H1 (cell line): ENCODE data around the gene TGFB1I1. TPM values are rescaled to one million over a fixed set of nuclear protein-coding genes. Genes with fewer than 3 reads are reported as not detected.

Source experiments
- CTCF ChIA-PET: fragments of 300-600 bp; sonication (Branson Sonifier 250); formaldehyde crosslinking; loops from one replicate; lab custom pipeline; 2021; ENCODE audit not compliant: partially characterized antibody; lab: Charles Lee
- POLR2A ChIA-PET: fragments of 300-600 bp; sonication (Branson Sonifier 250); formaldehyde crosslinking; loops from one replicate; lab custom pipeline; 2021; ENCODE audit warnings: inconsistent platforms; ENCODE audit not compliant: partially characterized antibody; lab: Charles Lee
- DNase-seq, 2 experiments: peaks; one replicate each; pipeline versions ENCODE4 v3.0.0 to v3.0.0-alpha.2; 2010 to 2022; ENCODE audit warnings: low spot score in 2 of 2, low read depth in 1 of 2, mixed read lengths in 1 of 2
- FAIRE-seq: peaks from 2 replicates; lab custom pipeline; 2011; peaks lifted over from hg19 to GRCh38; lab: Jason Lieb, UNC
- H2AFZ ChIP-seq: 2 replicates; pipeline ENCODE4 v1.8.1; 2012; ENCODE audit warnings: low read length, inconsistent platforms
- H2AK5ac ChIP-seq: 2 replicates; pipeline ENCODE4 v1.6.1; 2013; ENCODE audit warnings: low read depth, low read length
- H2BK120ac ChIP-seq: replicated peaks from 2 replicates; pipeline ENCODE3; 2013; ENCODE audit warnings: low read depth, low read length, inconsistent platforms
- H2BK12ac ChIP-seq: 2 replicates; pipeline ENCODE4 v1.6.1; 2013; ENCODE audit warnings: low read depth, low read length
- H2BK15ac ChIP-seq: 2 replicates; pipeline ENCODE4 v1.6.1; 2013; ENCODE audit warnings: low read length
- H2BK20ac ChIP-seq: 2 replicates; pipeline ENCODE4 v1.6.1; 2013; ENCODE audit warnings: low read length
- H2BK5ac ChIP-seq: 2 replicates; pipeline ENCODE4 v1.6.1; 2013; ENCODE audit warnings: low read depth, low read length
- H3K14ac ChIP-seq: 2 replicates; pipeline ENCODE4 v1.6.1; 2013; ENCODE audit warnings: inconsistent platforms; ENCODE audit not compliant: insufficient read length
- H3K18ac ChIP-seq: 2 replicates; pipeline ENCODE4 v1.6.1; 2013; ENCODE audit warnings: low read length; ENCODE audit errors: extremely low read depth
- H3K23ac ChIP-seq: 2 replicates; pipeline ENCODE4 v1.6.1; 2013; ENCODE audit warnings: inconsistent platforms; ENCODE audit not compliant: insufficient read length
- H3K23me2 ChIP-seq: 2 replicates; pipeline ENCODE4 v1.6.1; 2013; ENCODE audit warnings: low read depth, low read length
- H3K27ac ChIP-seq: 2 replicates; pipeline ENCODE4 v1.6.1; 2011; ENCODE audit warnings: low read depth, low read length, inconsistent platforms
- H3K27me3 ChIP-seq, 4 experiments: replicated peaks in 1 of 4; 1 replicate in 1 of 4; 2 replicates in 3 of 4; pipeline versions ENCODE4 v1.6.1 to v1.8.1; 2011 to 2013; ENCODE audit warnings: low read length in 3 of 4, mild to moderate bottlenecking in 3 of 4, inconsistent platforms in 2 of 4, mixed read lengths in 2 of 4, moderate library complexity in 1 of 4; ENCODE audit not compliant: control insufficient read depth in 3 of 4, insufficient read depth in 3 of 4; ENCODE audit errors: extremely low read depth in 1 of 4
- H3K36me3 ChIP-seq, 4 experiments: 2 replicates each; pipeline versions ENCODE4 v1.6.1 to v1.8.1; 2011 to 2013; ENCODE audit warnings: mild to moderate bottlenecking in 4 of 4, low read length in 3 of 4, moderate library complexity in 2 of 4, control low read depth in 1 of 4, inconsistent platforms in 1 of 4; ENCODE audit not compliant: insufficient read depth in 4 of 4, control insufficient read depth in 2 of 4
- H3K4ac ChIP-seq: replicated peaks from 2 replicates; pipeline ENCODE3; 2013; ENCODE audit warnings: low read length, low read depth, mixed read lengths, inconsistent platforms; ENCODE audit not compliant: insufficient read length
- H3K4me1 ChIP-seq, 4 experiments: replicated peaks in 1 of 4; 1 replicate in 1 of 4; 2 replicates in 3 of 4; pipeline versions ENCODE4 v1.6.1 to v1.8.1; 2011 to 2013; ENCODE audit warnings: low read length in 3 of 4, inconsistent platforms in 2 of 4, mixed read lengths in 1 of 4; ENCODE audit not compliant: insufficient read depth in 4 of 4, control insufficient read depth in 3 of 4
- H3K4me2 ChIP-seq, 2 experiments: 2 replicates each; pipeline versions ENCODE4 v1.6.1 to v1.8.1; 2011 to 2013; ENCODE audit warnings: low read depth in 2 of 2, low read length in 2 of 2, control low read depth in 1 of 2, inconsistent platforms in 1 of 2, mild to moderate bottlenecking in 1 of 2; ENCODE audit not compliant: insufficient read depth in 1 of 2
- H3K4me3 ChIP-seq, 4 experiments: fragments of 200-600, 300-600 bp in 1 of 4; sonication (generic), shearing (Covaris generic), sonication (Bioruptor Twin) in 1 of 4; 2 replicates each; pipeline versions ENCODE4 v1.5.1 to v1.8.1; 2011 to 2016; ENCODE audit warnings: low read length in 4 of 4, low read depth in 3 of 4, control low read depth in 2 of 4, inconsistent platforms in 2 of 4, mild to moderate bottlenecking in 2 of 4, mixed read lengths in 1 of 4, moderate library complexity in 1 of 4; ENCODE audit not compliant: insufficient read depth in 2 of 4; ENCODE audit errors: extremely low read depth in 1 of 4
- H3K56ac ChIP-seq: replicated peaks from 2 replicates; pipeline ENCODE3; 2013; ENCODE audit warnings: low read depth, mild to moderate bottlenecking, mixed read lengths, low read length, inconsistent platforms; ENCODE audit not compliant: insufficient read length
- H3K79me1 ChIP-seq: 2 replicates; pipeline ENCODE4 v1.6.1; 2013; ENCODE audit warnings: low read depth, low read length, control low read depth
- H3K79me2 ChIP-seq, 2 experiments: 2 replicates each; pipeline versions ENCODE4 v1.6.1 to v1.8.1; 2012 to 2013; ENCODE audit warnings: low read length in 2 of 2, mild to moderate bottlenecking in 2 of 2, inconsistent platforms in 1 of 2; ENCODE audit not compliant: insufficient read depth in 2 of 2, control insufficient read depth in 1 of 2
- H3K9ac ChIP-seq, 4 experiments: replicated peaks in 1 of 4; 1 replicate in 1 of 4; 2 replicates in 3 of 4; pipeline versions ENCODE4 v1.6.1 to v1.8.1; 2011 to 2013; ENCODE audit warnings: low read depth in 3 of 4, low read length in 3 of 4, control low read depth in 2 of 4, mild to moderate bottlenecking in 2 of 4, moderate library complexity in 2 of 4, inconsistent platforms in 1 of 4; ENCODE audit errors: extremely low read depth in 1 of 4
- H3K9me3 ChIP-seq, 2 experiments: 2 replicates each; pipeline versions ENCODE4 v1.6.1 to v1.8.1; 2012 to 2013; ENCODE audit warnings: mild to moderate bottlenecking in 2 of 2, moderate library complexity in 2 of 2, control low read depth in 1 of 2, inconsistent platforms in 1 of 2, low read depth in 1 of 2, low read length in 1 of 2, mixed read lengths in 1 of 2; ENCODE audit not compliant: insufficient read depth in 2 of 2
- H4K20me1 ChIP-seq, 2 experiments: replicated peaks in 1 of 2; 2 replicates each; pipeline versions ENCODE3 to v1.8.1; 2011 to 2013; ENCODE audit warnings: inconsistent platforms in 2 of 2, low read length in 2 of 2, mild to moderate bottlenecking in 1 of 2; ENCODE audit not compliant: insufficient read depth in 2 of 2, control insufficient read depth in 1 of 2
- H4K5ac ChIP-seq: 2 replicates; pipeline ENCODE4 v1.6.1; 2013; ENCODE audit warnings: low read length, low read depth, mixed read lengths, inconsistent platforms; ENCODE audit not compliant: insufficient read length
- H4K8ac ChIP-seq: 2 replicates; pipeline ENCODE4 v1.8.0; 2013; ENCODE audit warnings: mild to moderate bottlenecking, moderate library complexity, low read length, inconsistent platforms; ENCODE audit not compliant: insufficient read depth; ENCODE audit errors: extremely low read depth
- H4K91ac ChIP-seq: replicated peaks from 2 replicates; pipeline ENCODE3; 2013; ENCODE audit warnings: low read length, mixed read lengths, inconsistent platforms; ENCODE audit not compliant: insufficient read length
- BACH1 ChIP-seq: IDR thresholded peaks from 2 replicates; pipeline ENCODE4 v1.6.1; 2012; ENCODE audit warnings: low read length, improper control_type of control experiment
- BCL11A ChIP-seq, 2 experiments: IDR thresholded peaks; one replicate each; pipeline ENCODE4 v1.6.1; 2011; ENCODE audit warnings: low read depth in 2 of 2, low read length in 2 of 2, mild to moderate bottlenecking in 2 of 2
- CREB1 ChIP-seq: IDR thresholded peaks from 2 replicates; pipeline ENCODE4 v1.6.1; 2012; ENCODE audit warnings: inconsistent platforms
- CTBP2 ChIP-seq: IDR thresholded peaks from 2 replicates; pipeline ENCODE4 v1.7.0; 2011; ENCODE audit warnings: borderline replicate concordance, mild to moderate bottlenecking, moderate library complexity, mixed read lengths, low read length; ENCODE audit not compliant: insufficient read depth, insufficient read length
- EZH2 ChIP-seq: fragments of 200-600 bp; sonication (generic); IDR thresholded peaks from 2 replicates; pipeline ENCODE4 v1.7.1; 2012; ENCODE audit warnings: low read depth, mild to moderate bottlenecking, moderate library complexity, low read length, inconsistent platforms; ENCODE audit not compliant: severe bottlenecking
- GTF2F1 ChIP-seq: IDR thresholded peaks from 2 replicates; pipeline ENCODE4 v1.6.1; 2012; ENCODE audit warnings: low read depth, low read length, improper control_type of control experiment, borderline replicate concordance
- MAFK ChIP-seq: IDR thresholded peaks from 2 replicates; pipeline ENCODE4 v1.6.1; 2012; ENCODE audit warnings: low read depth, mild to moderate bottlenecking, improper control_type of control experiment, low read length
- PHF8 ChIP-seq: fragments of 200-600 bp; sonication (generic); conservative IDR thresholded peaks from 2 replicates; pipeline ENCODE4 v1.7.1; 2012; ENCODE audit warnings: low read depth, mild to moderate bottlenecking, inconsistent platforms, low read length, moderate library complexity
- POLR2A ChIP-seq, 2 experiments: IDR thresholded peaks; 1 replicate in 1 of 2; 2 replicates in 1 of 2; pipeline ENCODE4 v1.6.1; 2011; ENCODE audit warnings: low read depth in 2 of 2, low read length in 2 of 2, mild to moderate bottlenecking in 2 of 2; ENCODE audit errors: control extremely low read depth in 1 of 2
- SP2 ChIP-seq: IDR thresholded peaks from 2 replicates; pipeline ENCODE4 v1.6.1; 2012; ENCODE audit warnings: mild to moderate bottlenecking, low read length, inconsistent platforms
- SP4 ChIP-seq: IDR thresholded peaks from 2 replicates; pipeline ENCODE4 v1.6.1; 2012; ENCODE audit warnings: low read length, inconsistent platforms
- WGBS, 2 experiments: shearing (Covaris generic) in 1 of 2; methylation state at CpG; one replicate each; pipeline versions ENCODE4 v1.1.6 to v1.1.7; 2013 to 2015; ENCODE audit warnings: low lambda C conversion rate in 2 of 2, mixed read lengths in 2 of 2, inconsistent platforms in 1 of 2, low coverage in 1 of 2, missing lambda C conversion rate in 1 of 2; ENCODE audit not compliant: insufficient replicate concordance in 2 of 2, insufficient coverage in 1 of 2, insufficient read length in 1 of 2; ENCODE audit errors: extremely low coverage in 1 of 2, missing lambda C conversion rate in 1 of 2; 5-methylcytosine and 5-hydroxymethylcytosine counted together
- polyA plus RNA-seq, 7 experiments: library from polyadenylated mRNA; depleted of rRNA in 3 of 7; stranded (reverse) in 5 of 7; unstranded in 2 of 7; fragments of >200 nt in 5 of 7; fragments of 200-250 nt in 2 of 7; gene quantifications; 1 replicate in 5 of 7; 2 replicates in 1 of 7; 4 replicates in 1 of 7; pipeline versions ENCODE4 v1.2.1 to v1.2.3, GENCODE V29; 2011 to 2013; ENCODE audit warnings: missing spikeins in 2 of 7, mixed read lengths in 2 of 7
- total RNA-seq: library from RNA; stranded (reverse); fragmentation: NEBNext Ultra II Directional; extraction: Animal tissue kit (Norgen Biotek cat#: 25700); gene quantifications from 2 replicates; pipeline ENCODE4 v1.2.1, GENCODE V29; 2021
- TF ChIP-seq, protein P1 (sequence below), 3 experiments: IDR thresholded peaks; 1 replicate in 2 of 3; 2 replicates in 1 of 3; pipeline versions ENCODE4 v1.5.1 to v1.6.1; 2011; ENCODE audit warnings: low read length in 3 of 3, mild to moderate bottlenecking in 3 of 3, inconsistent platforms in 2 of 3, low read depth in 1 of 3, moderate library complexity in 1 of 3; ENCODE audit not compliant: insufficient read depth in 1 of 3; ENCODE audit errors: control extremely low read depth in 1 of 3

The TGFB1I1 gene
- total and polyA plus RNA-seq, 2 of the 8 experiments (the other 6 are each of a cell fraction or from before 2014, with no cell fraction given): 5.6 to 5.8 TPM

DNA sequence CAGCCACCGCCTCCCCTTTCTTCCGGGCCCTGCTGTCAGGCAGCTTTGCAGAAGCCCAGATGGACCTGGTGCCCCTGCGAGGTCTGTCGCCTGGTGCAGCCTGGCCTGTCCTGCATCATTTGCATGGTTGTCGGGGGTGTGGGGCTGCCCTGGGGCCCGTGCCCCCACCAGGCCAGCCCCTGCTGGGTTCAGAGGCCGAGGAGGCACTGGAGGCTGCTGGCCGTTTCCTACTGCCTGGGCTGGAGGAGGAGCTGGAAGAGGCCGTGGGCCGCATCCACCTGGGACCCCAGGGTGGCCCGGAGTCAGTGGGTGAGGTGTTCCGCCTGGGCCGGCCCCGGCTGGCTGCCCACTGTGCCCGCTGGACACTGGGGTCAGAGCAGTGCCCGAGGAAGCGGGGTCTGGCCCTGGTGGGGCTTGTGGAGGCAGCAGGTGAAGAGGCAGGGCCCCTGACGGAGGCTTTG lies 5.5 kb upstream of the TGFB1I1 start:
- no peaks in the 10 kb centered on the region for H3K9me3 ChIP-seq
- no peak overlapping the region for H3K23ac ChIP-seq
- no peak overlapping the region for H4K8ac ChIP-seq
- H3K4ac ChIP-seq: no peak overlapping the region
- no peak overlapping the region for H3K27ac ChIP-seq
- CTCF ChIA-PET: interaction anchor here (1.0 kb wide), 1 partner anchor 402 kb away, joined by 3 read pairs; no protein-coding TSS in a partner anchor
- H2AK5ac ChIP-seq: no peak overlapping the region
- FAIRE-seq (no peak), DNase-seq (no peak)
- no peak overlapping the region for H3K18ac ChIP-seq
- no peak overlapping the region for H3K4me3 ChIP-seq
- no peak overlapping the region for H2BK15ac ChIP-seq
- H3K56ac ChIP-seq: no peak overlapping the region
- no peak overlapping the region for H4K91ac ChIP-seq
- H2BK20ac ChIP-seq: no peak overlapping the region
- no peak overlapping the region for H3K9ac ChIP-seq
- H3K14ac ChIP-seq: no peak overlapping the region
- no peak overlapping the region for H3K4me2 ChIP-seq
- POLR2A ChIA-PET: interaction anchor here (0.9 kb wide), 1 partner anchor 23 kb away, joined by 3 read pairs; no protein-coding TSS in a partner anchor
- H3K27me3 ChIP-seq: peaks cover 0 to 3% (median 3%) of the 10 kb centered on the region in 4 experiments; a peak in 4 of 7 replicates
- no peak overlapping the region for H2BK12ac ChIP-seq
- no peak overlapping the region for H4K5ac ChIP-seq
- H3K23me2 ChIP-seq: no peaks in the 10 kb centered on the region
- H3K79me2 ChIP-seq: no peaks in the 10 kb centered on the region
- H2BK5ac ChIP-seq: no peak overlapping the region
- H3K36me3 ChIP-seq: peaks cover 0 to 13% (median 1%) of the 10 kb centered on the region in 4 experiments; a peak in 4 of 8 replicates
- no peak overlapping the region for H2BK120ac ChIP-seq
- H4K20me1 ChIP-seq: no peaks in the 10 kb centered on the region
- H2AFZ ChIP-seq: no peak overlapping the region
- no peaks in the 10 kb centered on the region for H3K79me1 ChIP-seq
- 89% methylated on average over 16 of the region's 18 CpGs; no CpG with 5 or more reads in 1 of the 2 experiments for WGBS, 2 experiments
- H3K4me1 ChIP-seq: peaks cover 0 to 3% (median 0%) of the 10 kb centered on the region in 4 experiments; a peak in 2 of 7 replicates
- TF ChIP-seq GTF2F1: no peak
- no peak for TF ChIP-seq EZH2
- no peak for TF ChIP-seq POLR2A (IDR thresholded peaks at IDR 0.05; ENCODE audit: control extremely low read depth in 1 of 2, low read depth in 2 of 2, low read length in 2 of 2)
- TF ChIP-seq MAFK: no peak
- TF ChIP-seq, protein P1, sequence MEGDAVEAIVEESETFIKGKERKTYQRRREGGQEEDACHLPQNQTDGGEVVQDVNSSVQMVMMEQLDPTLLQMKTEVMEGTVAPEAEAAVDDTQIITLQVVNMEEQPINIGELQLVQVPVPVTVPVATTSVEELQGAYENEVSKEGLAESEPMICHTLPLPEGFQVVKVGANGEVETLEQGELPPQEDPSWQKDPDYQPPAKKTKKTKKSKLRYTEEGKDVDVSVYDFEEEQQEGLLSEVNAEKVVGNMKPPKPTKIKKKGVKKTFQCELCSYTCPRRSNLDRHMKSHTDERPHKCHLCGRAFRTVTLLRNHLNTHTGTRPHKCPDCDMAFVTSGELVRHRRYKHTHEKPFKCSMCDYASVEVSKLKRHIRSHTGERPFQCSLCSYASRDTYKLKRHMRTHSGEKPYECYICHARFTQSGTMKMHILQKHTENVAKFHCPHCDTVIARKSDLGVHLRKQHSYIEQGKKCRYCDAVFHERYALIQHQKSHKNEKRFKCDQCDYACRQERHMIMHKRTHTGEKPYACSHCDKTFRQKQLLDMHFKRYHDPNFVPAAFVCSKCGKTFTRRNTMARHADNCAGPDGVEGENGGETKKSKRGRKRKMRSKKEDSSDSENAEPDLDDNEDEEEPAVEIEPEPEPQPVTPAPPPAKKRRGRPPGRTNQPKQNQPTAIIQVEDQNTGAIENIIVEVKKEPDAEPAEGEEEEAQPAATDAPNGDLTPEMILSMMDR (IDR thresholded peaks at IDR 0.05; ENCODE audit: control extremely low read depth in 1 of 3, insufficient read depth in 1 of 3, low read depth in 1 of 3, low read length in 3 of 3): no peak
- no peak for TF ChIP-seq PHF8
- no peak for TF ChIP-seq SP2
- TF ChIP-seq CREB1: no peak
- TF ChIP-seq SP4: no peak
- TF ChIP-seq BACH1: no peak
- TF ChIP-seq CTBP2: no peak
- TF ChIP-seq BCL11A (IDR thresholded peaks at IDR 0.05; ENCODE audit: low read depth in 2 of 2, low read length in 2 of 2): no peak
